Measurements from ENCODE around the gene RHOC. TPM values are rescaled to one million over a fixed set of nuclear protein-coding genes. Genes with fewer than 3 reads are reported as not detected.

RHOC gene
- 100 to 1,000 TPM; 579 to 610 (median 596) TPM for total RNA-seq (2021; fragmentation: NEBNext Ultra II Directional; extraction: Animal tissue kit (Norgen Biotek cat#: 25700))
- long read RNA-seq, transcript RHOC-206 (6 exons, 888 nt) = minor isoform, 8 of 1,076 reads
- long read RNA-seq, transcript RHOC-207 (6 exons, 1,028 nt) = minor isoform, 6 of 1,076 reads
- long read RNA-seq, transcript RHOC-208 (5 exons, 1,355 nt) = minor isoform, 446 of 1,076 reads
- long read RNA-seq, transcript RHOC-202 (6 exons, 1,418 nt) = major isoform, 447 of 1,076 reads
- long read RNA-seq, partial matches to known transcripts = 119 of 1,076 reads
- long read RNA-seq, other reads (novel, unspliced or antisense) = 40 of 1,076 reads

GRCh38 chr1:112706505-112707220 is at the start of gene RHOC:
Gene RHOC, minus strand, starts transcription at chr1:112707127. Its CDS starts 3,328 bp downstream, at chr1:112703799.
- Mint-ChIP-seq H3K4me3 (peak within 1 kb of the TSS; percentile 92), H3K27me3 (ENCODE audit: insufficient read depth) (peaks cover 7% of the 10 kb centered on the region), H3K4me1 (ENCODE audit: low read depth) (peaks cover 50% of the 10 kb centered on the region), H3K9me3 (no peaks in the 10 kb centered on the region), H3K36me3 (ENCODE audit: low read depth) (peaks cover 17% of the 10 kb centered on the region), H3K27ac (peak within 1 kb of the TSS; percentile 93)
- TF ChIP-seq CTCF (IDR thresholded peaks at IDR 0.05) = no peak
- no peak for DNase-seq

- Mint-ChIP-seq H3K4me1 (ENCODE audit: low read depth) (peaks cover 14% of the 10 kb centered on the region; the same call in 1 of the 2 replicates), H3K27me3 (ENCODE audit: insufficient read depth) (peaks cover 8% of the 10 kb centered on the region; the same call in 1 of the 2 replicates), H3K27ac (no peak overlapping the region), H3K36me3 (ENCODE audit: low read depth) (peaks cover 14% of the 10 kb centered on the region), H3K4me3 (no peak overlapping the region), H3K9me3 (peaks cover 11% of the 10 kb centered on the region; the same call in 1 of the 2 replicates)
- no peak for TF ChIP-seq CTCF (IDR thresholded peaks at IDR 0.05)
- DNase-seq = peak; percentile 15
Measured at GRCh38 chr1:112754116-112754628, 47.2 kb upstream of the RHOC start.

- H3K36me3 Mint-ChIP-seq (ENCODE audit: low read depth) = no peaks in the 10 kb centered on the region
- no peak for TF ChIP-seq CTCF (IDR thresholded peaks at IDR 0.05)
- DNase-seq = no peak
- peaks cover 16% of the 10 kb centered on the region for H3K27me3 Mint-ChIP-seq (ENCODE audit: insufficient read depth)
- no peaks in the 10 kb centered on the region for H3K9me3 Mint-ChIP-seq
- H3K27ac Mint-ChIP-seq = no peak overlapping the region
- H3K4me3 Mint-ChIP-seq = no peak overlapping the region
- 0 out of 2 replicates have a peak, but pooled peaks cover 5% of the 10 kb centered on the region for H3K4me1 Mint-ChIP-seq (ENCODE audit: low read depth)
Measured at GRCh38 chr1:112748396-112748795, 41.5 kb upstream of the RHOC start.

GRCh38 chr1:112744009-112744578 is 37.2 kb upstream of the RHOC start:
- peaks cover 20% of the 10 kb centered on the region for H3K27me3 Mint-ChIP-seq (ENCODE audit: insufficient read depth)
- H3K4me1 Mint-ChIP-seq (ENCODE audit: low read depth) = 0 out of 2 replicates have a peak, but pooled peaks cover 5% of the 10 kb centered on the region
- peak; percentile 75 for TF ChIP-seq CTCF (IDR thresholded peaks at IDR 0.05)
- peak; percentile 41 for DNase-seq
- H3K9me3 Mint-ChIP-seq = no peaks in the 10 kb centered on the region
- H3K4me3 Mint-ChIP-seq = peak overlapping the region; percentile 77
- no peaks in the 10 kb centered on the region for H3K36me3 Mint-ChIP-seq (ENCODE audit: low read depth)
- H3K27ac Mint-ChIP-seq = no peak overlapping the region

- Mint-ChIP-seq H3K4me3 (peak overlapping the region; percentile 77), H3K9me3 (no peaks in the 10 kb centered on the region), H3K27ac (no peak overlapping the region), H3K36me3 (ENCODE audit: low read depth) (no peaks in the 10 kb centered on the region), H3K4me1 (ENCODE audit: low read depth) (0 out of 2 replicates have a peak, but pooled peaks cover 5% of the 10 kb centered on the region), H3K27me3 (ENCODE audit: insufficient read depth) (peaks cover 20% of the 10 kb centered on the region)
- no peak for TF ChIP-seq CTCF (IDR thresholded peaks at IDR 0.05)
- DNase-seq = no peak
Measured at GRCh38 chr1:112743174-112744008, 36.5 kb upstream of the RHOC start.
